Measurements from ENCODE around the gene GFOD1. TPM values are rescaled to one million over a fixed set of nuclear protein-coding genes. Genes with fewer than 3 reads are reported as not detected.

GFOD1 gene
- total and polyA plus RNA-seq, 8 donors = 0.76 to 29.4 (median 11.4) TPM

DNA sequence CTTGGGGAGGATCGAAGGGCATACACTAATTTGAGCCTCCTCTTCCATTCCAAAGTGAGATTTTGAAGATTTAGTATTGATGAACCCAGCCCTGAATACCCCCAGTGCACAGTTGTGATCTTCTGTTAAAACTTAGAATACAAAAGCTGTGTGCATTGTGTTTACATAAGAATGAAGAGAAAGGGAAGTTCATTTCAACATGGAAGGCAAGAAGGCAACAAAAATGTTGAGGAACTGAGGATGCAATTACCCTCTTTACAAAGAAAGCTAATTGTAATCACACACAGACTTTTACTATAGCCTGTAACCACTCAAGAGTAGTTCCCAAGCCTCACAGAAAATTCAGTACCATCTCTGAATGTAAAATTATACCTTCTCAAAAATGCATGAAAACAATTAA is 49.3 kb downstream of the GFOD1 start:
- Histone ChIP-seq H3K4me1 (peaks cover 0 to 55% (median 26%) of the 10 kb centered on the region in 4 donors), H3K4me3 (no peak overlapping the region), H3K36me3 (no peaks in the 10 kb centered on the region), H3K9me3 (no peaks in the 10 kb centered on the region), H3K27ac (no peak overlapping the region), H3K27me3 (no peaks in the 10 kb centered on the region)
- TF ChIP-seq POLR2AphosphoS5 (IDR thresholded peaks at IDR 0.05) (no peak), EP300 (IDR thresholded peaks at IDR 0.05) (no peak)
- TF ChIP-seq, protein P1, sequence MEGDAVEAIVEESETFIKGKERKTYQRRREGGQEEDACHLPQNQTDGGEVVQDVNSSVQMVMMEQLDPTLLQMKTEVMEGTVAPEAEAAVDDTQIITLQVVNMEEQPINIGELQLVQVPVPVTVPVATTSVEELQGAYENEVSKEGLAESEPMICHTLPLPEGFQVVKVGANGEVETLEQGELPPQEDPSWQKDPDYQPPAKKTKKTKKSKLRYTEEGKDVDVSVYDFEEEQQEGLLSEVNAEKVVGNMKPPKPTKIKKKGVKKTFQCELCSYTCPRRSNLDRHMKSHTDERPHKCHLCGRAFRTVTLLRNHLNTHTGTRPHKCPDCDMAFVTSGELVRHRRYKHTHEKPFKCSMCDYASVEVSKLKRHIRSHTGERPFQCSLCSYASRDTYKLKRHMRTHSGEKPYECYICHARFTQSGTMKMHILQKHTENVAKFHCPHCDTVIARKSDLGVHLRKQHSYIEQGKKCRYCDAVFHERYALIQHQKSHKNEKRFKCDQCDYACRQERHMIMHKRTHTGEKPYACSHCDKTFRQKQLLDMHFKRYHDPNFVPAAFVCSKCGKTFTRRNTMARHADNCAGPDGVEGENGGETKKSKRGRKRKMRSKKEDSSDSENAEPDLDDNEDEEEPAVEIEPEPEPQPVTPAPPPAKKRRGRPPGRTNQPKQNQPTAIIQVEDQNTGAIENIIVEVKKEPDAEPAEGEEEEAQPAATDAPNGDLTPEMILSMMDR (IDR thresholded peaks at IDR 0.05) = no peak
- intact Hi-C loops (cut with DNase I; ENCODE audit: low total_unique reads) = no loop called here
- no peak for DNase-seq
- WGBS, 5 donors = 89 to 98% (median 94%) methylated on average over 1 of the region's 1 CpG

DNA sequence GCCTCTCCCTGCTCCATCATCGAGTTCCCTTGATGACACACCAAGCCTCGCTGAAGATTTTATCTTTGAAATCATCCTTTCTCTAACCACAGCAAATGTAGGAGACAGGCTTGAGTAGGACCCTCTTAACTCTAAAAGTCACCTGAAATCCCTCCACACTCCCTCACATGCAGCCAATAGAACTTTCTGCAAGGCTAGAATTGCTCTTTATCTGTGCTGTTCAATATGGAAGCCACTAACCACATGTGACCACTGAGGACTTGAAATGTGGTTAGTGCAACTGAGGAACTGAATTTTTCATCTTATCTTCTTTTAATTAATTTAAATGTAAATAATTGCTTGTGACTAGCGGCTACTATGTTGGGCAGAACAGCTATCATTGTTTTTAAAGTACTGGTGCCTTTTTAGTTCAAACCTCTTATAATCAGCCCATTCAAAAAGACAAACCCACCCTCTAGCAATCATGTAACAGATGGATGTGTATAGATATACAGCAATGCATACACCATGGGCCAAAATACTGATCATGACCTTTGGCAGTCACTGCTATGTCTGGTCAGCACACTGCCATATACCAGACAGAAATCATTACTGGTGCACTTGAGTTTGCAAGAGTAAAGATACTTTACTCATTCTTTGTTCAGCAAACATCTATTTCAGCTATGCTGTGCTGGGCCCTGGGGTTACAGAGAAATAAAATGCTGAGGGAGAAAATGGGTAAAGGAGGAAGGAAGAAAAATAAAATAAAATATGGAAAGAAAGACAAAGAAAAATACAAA is 50.0 kb downstream of the GFOD1 start:
- Histone ChIP-seq H3K27ac (no peak overlapping the region), H3K9me3 (no peaks in the 10 kb centered on the region), H3K4me3 (no peak overlapping the region), H3K36me3 (no peaks in the 10 kb centered on the region), H3K4me1 (peaks cover 0 to 62% (median 26%) of the 10 kb centered on the region in 4 donors), H3K27me3 (no peaks in the 10 kb centered on the region)
- intact Hi-C loops (cut with DNase I; ENCODE audit: low total_unique reads) = no loop called here
- 73 to 88% (median 82%) methylated on average over 3 of the region's 3 CpGs for WGBS, 5 donors
- DNase-seq = no peak
- no peak for TF ChIP-seq EP300 (IDR thresholded peaks at IDR 0.05)
- TF ChIP-seq, protein P1 (IDR thresholded peaks at IDR 0.05) = no peak

DNA sequence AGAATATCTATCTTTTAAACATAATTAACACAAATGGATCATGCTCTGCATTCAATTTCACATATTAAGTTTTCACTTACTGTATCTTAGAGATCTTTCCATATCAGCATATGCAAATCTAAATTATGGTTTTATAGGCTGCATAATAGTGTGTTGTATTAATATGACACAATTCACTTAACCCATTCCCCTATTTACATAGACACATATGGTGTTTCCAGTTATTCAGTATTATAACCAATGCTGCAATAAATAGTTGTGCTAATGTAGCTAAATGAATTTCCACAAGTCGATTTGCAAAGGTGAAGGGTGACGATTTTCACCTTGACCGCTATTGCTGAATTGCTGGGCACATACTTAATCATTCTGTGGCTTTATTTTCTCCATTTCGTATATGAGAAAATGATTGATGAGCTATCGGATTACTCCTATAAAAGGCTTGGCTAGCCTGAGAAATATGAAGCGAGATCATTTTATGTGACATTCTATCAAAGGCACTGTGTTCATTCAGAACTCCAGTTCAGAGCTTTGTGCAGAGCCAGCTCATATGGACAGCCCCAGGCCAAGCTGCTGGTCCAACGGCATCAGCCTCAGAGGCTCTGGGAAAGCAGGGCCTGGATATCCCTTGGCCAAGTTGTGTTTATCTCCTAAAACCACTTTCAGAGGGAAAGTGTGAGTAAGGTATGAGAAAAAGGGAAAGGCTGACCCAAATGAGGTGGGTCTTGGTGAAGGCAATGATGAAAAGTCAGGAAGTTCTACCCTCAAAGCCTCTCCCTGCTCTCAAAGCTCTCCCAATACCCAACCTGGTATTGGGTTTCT is 50.8 kb downstream of the GFOD1 start:
- no peaks in the 10 kb centered on the region for H3K27me3 ChIP-seq
- no peaks in the 10 kb centered on the region for H3K9me3 ChIP-seq
- TF ChIP-seq POLR2A (IDR thresholded peaks at IDR 0.05) (no peak), EP300 (IDR thresholded peaks at IDR 0.05) (no peak), POLR2AphosphoS5 (IDR thresholded peaks at IDR 0.05) (no peak)
- TF ChIP-seq, protein P1 (IDR thresholded peaks at IDR 0.05) = no peak
- no peak overlapping the region for H3K27ac ChIP-seq
- DNase-seq = no peak
- no peak overlapping the region for H3K4me3 ChIP-seq
- peaks cover 0 to 70% (median 28%) of the 10 kb centered on the region in 4 donors for H3K4me1 ChIP-seq
- no peaks in the 10 kb centered on the region for H3K36me3 ChIP-seq
- 84 to 96% (median 89%) methylated on average over 7 of the region's 7 CpGs for WGBS, 5 donors
- intact Hi-C loops (cut with DNase I; ENCODE audit: low total_unique reads) = no loop called here

DNA sequence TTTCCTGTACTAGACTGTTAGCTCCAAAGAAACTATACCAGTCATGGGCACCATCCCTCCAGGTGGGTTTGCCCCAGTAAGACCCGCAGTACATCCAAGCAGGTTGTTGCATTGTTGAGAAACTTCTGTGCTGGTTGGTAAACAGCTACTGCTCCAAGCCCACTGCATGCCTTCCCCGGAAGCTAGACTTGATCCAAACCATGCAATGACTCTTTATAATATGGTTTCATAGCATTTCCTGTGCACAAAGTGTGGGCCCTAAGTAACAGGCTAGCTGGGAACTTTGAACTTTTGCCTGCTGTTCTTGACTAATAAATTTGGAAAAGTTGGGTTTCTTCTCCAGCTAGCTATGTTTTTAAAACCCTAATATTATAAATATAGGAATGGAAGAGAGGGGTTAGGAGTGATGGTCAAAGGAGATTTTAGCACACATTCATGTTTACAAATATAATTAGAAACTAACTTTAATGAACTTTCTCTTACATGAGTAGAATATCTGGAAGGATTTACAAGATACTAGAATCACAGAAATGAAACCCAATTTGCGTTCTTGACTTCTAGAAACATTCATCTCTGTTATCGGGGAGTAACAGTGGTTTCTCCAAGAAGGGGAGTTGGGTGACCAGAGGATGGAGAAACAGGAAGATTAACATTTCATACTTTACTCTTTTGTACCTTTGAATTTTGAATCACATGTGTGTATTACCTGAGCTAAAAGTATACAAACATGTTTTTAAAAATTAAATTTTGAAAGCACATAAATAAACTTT is 51.7 kb downstream of the GFOD1 start:
- TF ChIP-seq POLR2AphosphoS5 (IDR thresholded peaks at IDR 0.05) = no peak
- TF ChIP-seq EP300 (IDR thresholded peaks at IDR 0.05) = no peak
- TF ChIP-seq, protein P1 (IDR thresholded peaks at IDR 0.05) = no peak
- TF ChIP-seq POLR2A (IDR thresholded peaks at IDR 0.05) = no peak
- H3K36me3 ChIP-seq = no peaks in the 10 kb centered on the region
- H3K9me3 ChIP-seq = no peaks in the 10 kb centered on the region
- no peak for DNase-seq
- H3K4me3 ChIP-seq = no peak overlapping the region
- 57 to 77% (median 58%) methylated on average over 3 to 4 of the region's 4 CpGs for WGBS, 5 donors
- H3K4me1 ChIP-seq = peaks cover 0 to 67% (median 29%) of the 10 kb centered on the region in 4 donors
- intact Hi-C loops (cut with DNase I; ENCODE audit: low total_unique reads) = no loop called here
- peak overlapping the region in 2 of 5 donors; percentile 22 to 41 for H3K27ac ChIP-seq
- no peaks in the 10 kb centered on the region for H3K27me3 ChIP-seq

Data from stomach (tissue), 9 donors.